GM19372 (cell line): Measurements from ENCODE around the gene MFSD11.

Experiments used
- ATAC-seq: cut with Tn5 transposase; IDR thresholded peaks from one replicate; pipeline ENCODE4 v1.9.1; 2021; ENCODE audit warnings: mild to moderate bottlenecking, low read depth, moderate library complexity; ENCODE audit not compliant: unreplicated experiment

MFSD11 gene

DNA sequence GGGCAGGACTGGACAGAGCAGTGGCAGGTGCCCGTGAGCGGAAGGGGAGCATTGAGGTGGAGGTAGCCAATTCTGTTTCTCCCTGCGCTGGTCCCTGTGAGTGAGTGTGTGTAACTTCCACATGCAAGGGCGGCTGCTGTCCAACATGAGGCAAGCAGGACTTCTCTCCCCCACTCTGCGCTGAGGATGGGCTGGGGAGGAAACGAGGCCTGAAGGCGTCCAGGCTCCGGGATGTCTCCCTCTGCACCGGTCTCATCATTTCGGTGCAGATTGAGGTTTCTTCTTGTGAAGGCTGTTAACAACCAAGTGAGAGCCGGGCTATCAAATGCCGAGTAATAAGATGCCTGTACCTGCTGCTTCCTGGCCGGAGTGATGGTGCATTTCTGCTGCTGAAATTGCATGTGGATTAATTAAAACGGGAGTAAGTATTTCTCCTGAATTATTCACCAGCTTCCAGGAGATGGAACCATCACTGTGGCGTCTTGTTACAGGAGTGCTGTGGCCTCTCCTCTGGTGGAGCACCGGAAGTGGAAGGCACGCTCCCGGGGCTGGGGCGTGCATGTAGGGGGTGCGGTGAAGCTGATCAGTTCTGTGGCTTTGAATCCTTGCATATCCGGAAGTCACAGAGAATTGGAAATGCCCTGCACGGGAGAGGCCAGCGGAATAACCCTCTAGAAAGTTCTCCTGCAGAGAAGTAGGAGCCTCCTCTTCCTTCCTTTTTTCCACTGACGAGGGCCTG is 88.6 kb downstream of the MFSD11 start:
- ATAC-seq: no peak

DNA sequence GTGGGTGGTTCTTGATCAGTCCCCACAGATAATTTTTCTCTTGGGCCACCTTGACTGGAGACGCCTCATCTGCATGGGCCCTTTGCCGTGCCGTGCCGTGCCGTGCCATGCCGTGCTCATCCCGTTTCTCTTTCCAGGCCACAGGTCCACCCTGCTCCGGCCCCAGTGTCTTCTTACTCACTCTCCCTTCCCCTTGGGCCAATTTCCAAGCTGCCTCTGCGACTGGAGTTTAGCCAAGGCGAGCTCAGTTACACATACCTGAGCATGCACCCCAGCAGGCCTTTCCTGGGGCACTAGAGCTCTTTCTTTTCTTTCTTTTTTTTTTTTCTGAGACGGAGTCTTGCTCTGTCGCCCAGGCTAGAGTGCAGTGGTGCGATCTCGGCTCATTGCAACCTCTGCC is 89.8 kb downstream of the MFSD11 start:
- ATAC-seq: no peak
